DMS114 treated with DMSO at 0.1 percent for 48 hours (cell line): ENCODE measurements around the gene MTIF3.
"Not testable (repeated sequence)": the region's sequence is repeated elsewhere in the genome, so short reads cannot be mapped to it uniquely, and the experiment has no call there.

Experiments
- DNase-seq: peaks from one replicate; lab custom pipeline; 2025; ENCODE audit not compliant: unreplicated experiment; lab: John Stamatoyannopoulos, UW

MTIF3 gene

GRCh38 chr13:27421101-27421871, 29.1 kb downstream of the MTIF3 start:
- DNase-seq: no peak

GRCh38 chr13:27419328-27419727, 31.0 kb downstream of the MTIF3 start:
- DNase-seq: no peak

- DNase-seq: no peak
Measured at GRCh38 chr13:27415116-27415515, 35.2 kb downstream of the MTIF3 start.

- no peak for DNase-seq
Measured at GRCh38 chr13:27411341-27411740, 39.0 kb downstream of the MTIF3 start.

GRCh38 chr13:27409013-27409412, 41.4 kb downstream of the MTIF3 start:
- no peak for DNase-seq

GRCh38 chr13:27408074-27408473, 42.3 kb downstream of the MTIF3 start:
- no peak for DNase-seq

GRCh38 chr13:27406178-27406939, 44.0 kb downstream of the MTIF3 start:
- peak; percentile 17 for DNase-seq

GRCh38 chr13:27405546-27406134, 44.7 kb downstream of the MTIF3 start:
- no peak for DNase-seq

- DNase-seq: no peak
Measured at GRCh38 chr13:27404680-27405079, 45.7 kb downstream of the MTIF3 start.

GRCh38 chr13:27403727-27404385, 46.5 kb downstream of the MTIF3 start:
- no peak for DNase-seq

GRCh38 chr13:27403203-27403678, 47.1 kb downstream of the MTIF3 start:
- DNase-seq: no peak

GRCh38 chr13:27401210-27401609, 49.2 kb downstream of the MTIF3 start:
- DNase-seq: no peak

- not testable (repeated sequence) for DNase-seq
Measured at GRCh38 chr13:27400405-27400804, 50.0 kb downstream of the MTIF3 start.

- no peak for DNase-seq
Measured at GRCh38 chr13:27398360-27398759, 52.0 kb downstream of the MTIF3 start.

GRCh38 chr13:27396252-27396846, 54.0 kb downstream of the MTIF3 start:
- DNase-seq: no peak

GRCh38 chr13:27395007-27395510, 55.3 kb downstream of the MTIF3 start:
- no peak for DNase-seq

GRCh38 chr13:27393101-27393500, 57.3 kb downstream of the MTIF3 start:
- no peak for DNase-seq

GRCh38 chr13:27391471-27391870, 58.9 kb downstream of the MTIF3 start:
- no peak for DNase-seq

GRCh38 chr13:27389891-27390290, 60.5 kb downstream of the MTIF3 start:
- DNase-seq: no peak

- DNase-seq: no peak
Measured at GRCh38 chr13:27388241-27388640, 62.1 kb downstream of the MTIF3 start.
